NCI-H510A treated with DMSO at 0.1 percent for 48 hours (cell line): ENCODE data around the gene STX18.

Source experiments
- DNase-seq: peaks from one replicate; lab custom pipeline; 2025; lab: John Stamatoyannopoulos, UW

The STX18 gene

DNA sequence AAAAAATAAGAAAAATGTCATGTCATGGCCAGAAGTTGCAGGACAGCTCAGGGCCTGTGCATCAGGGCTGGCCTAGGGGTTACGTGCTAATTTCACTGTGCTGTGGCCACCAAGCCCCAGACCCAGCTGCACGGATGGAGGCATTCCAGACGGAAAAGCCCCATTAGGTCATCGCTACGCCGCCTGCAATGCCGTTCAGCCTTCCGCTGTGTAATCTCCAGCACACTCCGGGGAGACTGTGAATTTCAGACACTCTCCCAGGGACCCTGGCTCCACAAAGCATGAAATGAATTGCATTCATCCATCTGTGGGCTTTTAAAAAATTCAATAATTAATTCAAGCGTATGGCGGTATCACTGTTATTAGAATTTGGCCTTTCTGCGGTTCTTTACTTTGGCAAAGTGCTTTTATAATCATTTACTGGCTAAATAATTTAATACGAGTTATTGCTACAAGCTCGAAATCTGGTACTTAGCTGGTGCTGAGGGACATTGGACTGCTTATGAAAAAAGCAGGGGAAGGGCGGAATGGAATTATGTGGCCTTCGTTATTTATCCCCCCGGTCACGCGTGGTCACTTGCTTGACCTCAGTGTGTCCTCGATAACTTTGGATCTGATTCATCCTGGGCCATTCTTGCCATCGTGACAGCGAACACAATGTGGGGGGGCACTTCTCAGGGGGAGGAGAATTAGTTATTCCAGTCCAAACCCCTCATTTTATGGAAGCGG, 164.0 kb downstream of the STX18 start:
- no peak for DNase-seq

GRCh38 chr4:4377191-4377590, 164.7 kb downstream of the STX18 start:
- no peak for DNase-seq

- DNase-seq, result no peak
Measured at GRCh38 chr4:4376074-4376473, 165.8 kb downstream of the STX18 start.

- DNase-seq, result no peak
Measured at GRCh38 chr4:4374388-4375098, 167.3 kb downstream of the STX18 start.
